HepG2 (cell line): Measurements from ENCODE around the gene NT5C. TPM values are rescaled to one million over a fixed set of nuclear protein-coding genes. Genes with fewer than 3 reads are reported as not detected.

ENCODE experiments used
- ATF2 ChIP-seq: sonication (generic); formaldehyde crosslinking; IDR thresholded peaks from 2 replicates; pipeline ENCODE4 v1.4.0; 2020; ENCODE audit warnings: missing genetic modification reagents
- E2F2 ChIP-seq: sonication (generic); formaldehyde crosslinking; IDR thresholded peaks from 2 replicates; pipeline ENCODE4 v1.4.0; 2020; ENCODE audit warnings: missing genetic modification reagents, borderline replicate concordance
- SAFB2 ChIP-seq: sonication (generic); formaldehyde crosslinking; IDR thresholded peaks from 2 replicates; pipeline ENCODE4 v1.5.1; 2020; ENCODE audit warnings: missing genetic modification reagents, low read depth, mild to moderate bottlenecking, borderline replicate concordance
- YEATS2 ChIP-seq: sonication (generic); formaldehyde crosslinking; IDR thresholded peaks from 2 replicates; pipeline ENCODE4 v1.4.0; 2020; ENCODE audit warnings: missing genetic modification reagents, borderline replicate concordance
- ZFY ChIP-seq: sonication (generic); formaldehyde crosslinking; IDR thresholded peaks from 2 replicates; pipeline ENCODE4 v1.4.0; 2020; ENCODE audit warnings: missing genetic modification reagents
- ZNF10 ChIP-seq: sonication (generic); formaldehyde crosslinking; IDR thresholded peaks from 2 replicates; pipeline ENCODE4 v1.4.0; 2020; ENCODE audit warnings: mild to moderate bottlenecking, low read depth, missing genetic modification reagents, borderline replicate concordance
- ZNF205 ChIP-seq: IDR thresholded peaks from 2 replicates; pipeline ENCODE4 v1.6.1; 2018; ENCODE audit warnings: missing biosample characterization, missing genetic modification reagents
- ZNF225 ChIP-seq: sonication (generic); formaldehyde crosslinking; IDR thresholded peaks from 2 replicates; pipeline ENCODE4 v1.4.0; 2020; ENCODE audit warnings: mild to moderate bottlenecking, missing genetic modification reagents
- ZNF282 ChIP-seq: fragments of 450-650 bp; IDR thresholded peaks from 2 replicates; pipeline ENCODE4 v1.6.1; 2018; ENCODE audit not compliant: partially characterized antibody
- ZNF33B ChIP-seq: sonication (generic); formaldehyde crosslinking; IDR thresholded peaks from 2 replicates; pipeline ENCODE4 v1.5.1; 2020; ENCODE audit warnings: mild to moderate bottlenecking, missing genetic modification reagents
- ZNF34 ChIP-seq: sonication (generic); formaldehyde crosslinking; IDR thresholded peaks from 2 replicates; pipeline ENCODE4 v1.4.0; 2020; ENCODE audit warnings: mild to moderate bottlenecking, missing genetic modification reagents, borderline replicate concordance
- ZNF720 ChIP-seq: sonication (generic); formaldehyde crosslinking; IDR thresholded peaks from 2 replicates; pipeline ENCODE4 v1.4.0; 2020; ENCODE audit warnings: missing genetic modification reagents
- ZNF790 ChIP-seq: sonication (generic); formaldehyde crosslinking; IDR thresholded peaks from 2 replicates; pipeline ENCODE4 v1.8.0; 2022; ENCODE audit warnings: missing genetic modification reagents, mild to moderate bottlenecking, borderline replicate concordance
- polyA plus RNA-seq, 8 experiments: library from polyadenylated mRNA; depleted of rRNA in 3 of 8; stranded (reverse) in 7 of 8; unstranded in 1 of 8; fragments of >200 nt; fragmentation: Illumina TruSeq in 4 of 8; extraction: Trizol in 4 of 8; gene quantifications; 2 replicates each; pipeline versions ENCODE4 v1.2.1 to v1.2.3, GENCODE V29; 2011 to 2016; ENCODE audit warnings: low read depth in 4 of 8, missing spikeins in 1 of 8, mixed read lengths in 1 of 8; ENCODE audit not compliant: insufficient read depth in 1 of 8
- total RNA-seq, 5 experiments: library from RNA; depleted of rRNA; stranded (reverse); fragments of >200 nt; fragmentation: Illumina TruSeq; extraction: Trizol; gene quantifications; 2 replicates each; pipeline ENCODE4 v1.2.3, GENCODE V29; 2016; ENCODE audit warnings: low read depth in 1 of 5
- TF ChIP-seq, protein P1 (sequence below): sonication (generic); formaldehyde crosslinking; IDR thresholded peaks from 2 replicates; pipeline ENCODE4 v1.4.0; 2020; ENCODE audit warnings: missing genetic modification reagents, mild to moderate bottlenecking, borderline replicate concordance
- TF ChIP-seq, protein P2 (sequence below): sonication (generic); formaldehyde crosslinking; IDR thresholded peaks from 2 replicates; pipeline ENCODE4 v1.5.0; 2020; ENCODE audit warnings: missing genetic modification reagents
- TF ChIP-seq, protein P3 (sequence below): sonication (generic); formaldehyde crosslinking; IDR thresholded peaks from 2 replicates; pipeline ENCODE4 v1.5.0; 2020; ENCODE audit warnings: mild to moderate bottlenecking, missing genetic modification reagents
- TF ChIP-seq, protein P4 (sequence below): sonication (generic); formaldehyde crosslinking; conservative IDR thresholded peaks from 2 replicates; pipeline ENCODE4 v1.8.0; 2022; ENCODE audit warnings: missing genetic modification reagents

Gene NT5C
- total and polyA plus RNA-seq, 2 of the 13 experiments (the other 11 are each of a cell fraction or from before 2014, with no cell fraction given), result 42.8 to 48.6 TPM

- TF ChIP-seq, protein P1, sequence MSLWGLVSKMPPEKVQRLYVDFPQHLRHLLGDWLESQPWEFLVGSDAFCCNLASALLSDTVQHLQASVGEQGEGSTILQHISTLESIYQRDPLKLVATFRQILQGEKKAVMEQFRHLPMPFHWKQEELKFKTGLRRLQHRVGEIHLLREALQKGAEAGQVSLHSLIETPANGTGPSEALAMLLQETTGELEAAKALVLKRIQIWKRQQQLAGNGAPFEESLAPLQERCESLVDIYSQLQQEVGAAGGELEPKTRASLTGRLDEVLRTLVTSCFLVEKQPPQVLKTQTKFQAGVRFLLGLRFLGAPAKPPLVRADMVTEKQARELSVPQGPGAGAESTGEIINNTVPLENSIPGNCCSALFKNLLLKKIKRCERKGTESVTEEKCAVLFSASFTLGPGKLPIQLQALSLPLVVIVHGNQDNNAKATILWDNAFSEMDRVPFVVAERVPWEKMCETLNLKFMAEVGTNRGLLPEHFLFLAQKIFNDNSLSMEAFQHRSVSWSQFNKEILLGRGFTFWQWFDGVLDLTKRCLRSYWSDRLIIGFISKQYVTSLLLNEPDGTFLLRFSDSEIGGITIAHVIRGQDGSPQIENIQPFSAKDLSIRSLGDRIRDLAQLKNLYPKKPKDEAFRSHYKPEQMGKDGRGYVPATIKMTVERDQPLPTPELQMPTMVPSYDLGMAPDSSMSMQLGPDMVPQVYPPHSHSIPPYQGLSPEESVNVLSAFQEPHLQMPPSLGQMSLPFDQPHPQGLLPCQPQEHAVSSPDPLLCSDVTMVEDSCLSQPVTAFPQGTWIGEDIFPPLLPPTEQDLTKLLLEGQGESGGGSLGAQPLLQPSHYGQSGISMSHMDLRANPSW (CRISPR knock-in tag), result no peak
- TF ChIP-seq E2F2 (no peak), ZNF205 (CRISPR knock-in tag) (peak; percentile 89), SAFB2 (peak; percentile 78; the same call in 1 of the 2 replicates), ZNF33B (CRISPR knock-in tag) (no peak; the same call in 1 of the 2 replicates), ATF2 (peak; percentile 58), ZNF34 (CRISPR knock-in tag) (peak; percentile 89), YEATS2 (CRISPR knock-in tag) (peak; percentile 73), ZNF282 (no peak), ZNF790 (CRISPR knock-in tag) (peak; percentile 88; the same call in 1 of the 2 replicates), ZNF720 (CRISPR knock-in tag) (no peak), ZNF10 (no peak), ZFY (CRISPR knock-in tag) (peak; percentile 97), ZNF225 (peak; percentile 78; the same call in 1 of the 2 replicates)
- TF ChIP-seq, protein P2, sequence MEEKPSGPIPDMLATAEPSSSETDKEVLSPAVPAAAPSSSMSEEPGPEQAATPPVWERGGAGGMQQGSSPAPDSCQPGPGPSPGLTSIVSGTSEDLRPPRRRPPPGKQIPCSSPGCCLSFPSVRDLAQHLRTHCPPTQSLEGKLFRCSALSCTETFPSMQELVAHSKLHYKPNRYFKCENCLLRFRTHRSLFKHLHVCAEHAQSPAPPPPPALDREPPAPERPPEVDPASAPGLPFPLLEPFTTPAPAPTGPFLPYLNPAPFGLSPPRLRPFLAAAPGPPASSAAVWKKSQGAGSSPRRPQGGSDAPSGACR (CRISPR knock-in tag), result 0 out of 2 replicates have a peak, but pooled peaks have one; percentile 20
- TF ChIP-seq, protein P3, sequence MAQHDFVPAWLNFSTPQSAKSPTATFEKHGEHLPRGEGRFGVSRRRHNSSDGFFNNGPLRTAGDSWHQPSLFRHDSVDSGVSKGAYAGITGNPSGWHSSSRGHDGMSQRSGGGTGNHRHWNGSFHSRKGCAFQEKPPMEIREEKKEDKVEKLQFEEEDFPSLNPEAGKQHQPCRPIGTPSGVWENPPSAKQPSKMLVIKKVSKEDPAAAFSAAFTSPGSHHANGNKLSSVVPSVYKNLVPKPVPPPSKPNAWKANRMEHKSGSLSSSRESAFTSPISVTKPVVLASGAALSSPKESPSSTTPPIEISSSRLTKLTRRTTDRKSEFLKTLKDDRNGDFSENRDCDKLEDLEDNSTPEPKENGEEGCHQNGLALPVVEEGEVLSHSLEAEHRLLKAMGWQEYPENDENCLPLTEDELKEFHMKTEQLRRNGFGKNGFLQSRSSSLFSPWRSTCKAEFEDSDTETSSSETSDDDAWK (CRISPR knock-in tag), result no peak
- TF ChIP-seq, protein P4, sequence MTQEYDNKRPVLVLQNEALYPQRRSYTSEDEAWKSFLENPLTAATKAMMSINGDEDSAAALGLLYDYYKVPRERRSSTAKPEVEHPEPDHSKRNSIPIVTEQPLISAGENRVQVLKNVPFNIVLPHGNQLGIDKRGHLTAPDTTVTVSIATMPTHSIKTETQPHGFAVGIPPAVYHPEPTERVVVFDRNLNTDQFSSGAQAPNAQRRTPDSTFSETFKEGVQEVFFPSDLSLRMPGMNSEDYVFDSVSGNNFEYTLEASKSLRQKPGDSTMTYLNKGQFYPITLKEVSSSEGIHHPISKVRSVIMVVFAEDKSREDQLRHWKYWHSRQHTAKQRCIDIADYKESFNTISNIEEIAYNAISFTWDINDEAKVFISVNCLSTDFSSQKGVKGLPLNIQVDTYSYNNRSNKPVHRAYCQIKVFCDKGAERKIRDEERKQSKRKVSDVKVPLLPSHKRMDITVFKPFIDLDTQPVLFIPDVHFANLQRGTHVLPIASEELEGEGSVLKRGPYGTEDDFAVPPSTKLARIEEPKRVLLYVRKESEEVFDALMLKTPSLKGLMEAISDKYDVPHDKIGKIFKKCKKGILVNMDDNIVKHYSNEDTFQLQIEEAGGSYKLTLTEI, result no peak
Measured at GRCh38 chr17:75154195-75155106, 22.9 kb upstream of the NT5C start, which contains the start of gene JPT1 (continued).
